Smooth muscle cell (in vitro differentiated cells): ENCODE data around the gene PSRC1. TPM values are rescaled to one million over a fixed set of nuclear protein-coding genes. Genes with fewer than 3 reads are reported as not detected.

Experiments
- DNase-seq: peaks from one replicate; lab custom pipeline; 2025; ENCODE audit not compliant: unreplicated experiment; lab: John Stamatoyannopoulos, UW
- H2AFZ ChIP-seq: fragments of 200-600 bp; sonication (generic); 2 replicates; pipeline ENCODE4 v1.6.0; 2016; ENCODE audit warnings: antibody characterized with exemption, low read depth, mild to moderate bottlenecking
- H3F3A ChIP-seq: fragments of 200-600 bp; sonication (generic); 2 replicates; pipeline ENCODE4 v1.6.0; 2017; ENCODE audit warnings: antibody characterized with exemption, low read depth
- H3K27ac ChIP-seq: fragments of 200-600 bp; sonication (generic); 2 replicates; pipeline ENCODE4 v1.5.1; 2016; ENCODE audit warnings: low read depth, mild to moderate bottlenecking
- H3K27me3 ChIP-seq: fragments of 200-600 bp; sonication (generic); 2 replicates; pipeline ENCODE4 v1.6.1; 2016; ENCODE audit warnings: low read depth, mild to moderate bottlenecking
- H3K36me3 ChIP-seq: fragments of 200-600 bp; sonication (generic); 2 replicates; pipeline ENCODE4 v1.5.1; 2016; ENCODE audit warnings: low read depth
- H3K4me1 ChIP-seq: fragments of 200-600 bp; sonication (generic); 2 replicates; pipeline ENCODE4 v1.5.1; 2016; ENCODE audit warnings: low read depth
- H3K4me2 ChIP-seq: fragments of 200-600 bp; sonication (generic); 2 replicates; pipeline ENCODE4 v1.6.0; 2016; ENCODE audit warnings: mild to moderate bottlenecking
- H3K4me3 ChIP-seq: fragments of 200-600 bp; sonication (generic); 2 replicates; pipeline ENCODE4 v1.5.1; 2016; ENCODE audit warnings: mild to moderate bottlenecking
- H3K79me2 ChIP-seq: fragments of 200-600 bp; sonication (generic); 2 replicates; pipeline ENCODE4 v1.6.0; 2016; ENCODE audit warnings: low read depth, mild to moderate bottlenecking
- H3K9ac ChIP-seq: fragments of 200-600 bp; sonication (generic); 2 replicates; pipeline ENCODE4 v1.6.0; 2016; ENCODE audit warnings: low read depth
- H3K9me3 ChIP-seq: fragments of 200-600 bp; sonication (generic); replicated peaks from 2 replicates; pipeline ENCODE4 v1.5.1; 2016; ENCODE audit warnings: low read depth
- H4K20me1 ChIP-seq: fragments of 200-600 bp; sonication (generic); 2 replicates; pipeline ENCODE4 v1.6.0; 2016; ENCODE audit warnings: low read depth
- WGBS: methylation state at CpG from one replicate; pipeline ENCODE4 v1.1.7; 2016; ENCODE audit warnings: low lambda C conversion rate; 5-methylcytosine and 5-hydroxymethylcytosine counted together
- polyA plus RNA-seq: library from polyadenylated mRNA; unstranded; fragments of >200 nt; fragmentation: Nextera tagmentation; extraction: Ambion mirVana; gene quantifications from 2 replicates; pipeline ENCODE4 v1.2.1, GENCODE V29; 2016
- total RNA-seq: library from RNA; depleted of rRNA; stranded (reverse); fragments of >200 nt; gene quantifications from 2 replicates; pipeline ENCODE4 v1.2.3, GENCODE V29; 2014
- TF ChIP-seq, protein P1 (sequence below): fragments of 200-600 bp; sonication (generic); IDR thresholded peaks from 2 replicates; pipeline ENCODE4 v1.5.1; 2017; ENCODE audit warnings: borderline replicate concordance, mild to moderate bottlenecking, antibody characterized with exemption; ENCODE audit not compliant: insufficient read depth, poor library complexity, severe bottlenecking

Gene PSRC1
- total and polyA plus RNA-seq, 2 experiments from 2014 or later = 5.5 to 10.8 TPM

DNA sequence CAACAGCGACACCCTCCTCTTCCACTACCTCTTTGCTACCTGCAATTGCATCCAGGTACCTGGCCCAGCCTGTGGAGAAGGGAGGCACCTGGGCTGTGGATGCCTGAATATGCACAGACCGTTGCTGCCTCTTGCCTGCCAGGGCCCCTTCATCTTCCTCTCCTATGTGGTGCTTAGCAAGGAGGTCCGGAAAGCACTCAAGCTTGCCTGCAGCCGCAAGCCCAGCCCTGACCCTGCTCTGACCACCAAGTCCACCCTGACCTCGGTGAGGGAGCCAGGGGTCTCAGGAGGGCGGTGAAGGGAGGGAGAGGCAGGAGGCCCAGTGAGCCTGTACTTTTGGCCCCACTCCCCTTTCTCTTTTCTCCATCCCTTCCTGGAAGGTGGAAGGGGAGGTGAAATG, 11.5 kb downstream of the PSRC1 start:
- no peaks in the 10 kb centered on the region for H4K20me1 ChIP-seq
- H3K9ac ChIP-seq = no peak overlapping the region
- H3K36me3 ChIP-seq = no peaks in the 10 kb centered on the region
- no peak overlapping the region for H2AFZ ChIP-seq
- H3K27me3 ChIP-seq = no peaks in the 10 kb centered on the region
- no peaks in the 10 kb centered on the region for H3K79me2 ChIP-seq
- no peak overlapping the region for H3K4me3 ChIP-seq
- H3K27ac ChIP-seq = no peak overlapping the region
- WGBS = 93% methylated on average over 6 of the region's 6 CpGs
- no peak overlapping the region for H3K4me2 ChIP-seq
- H3K9me3 ChIP-seq = no peaks in the 10 kb centered on the region
- TF ChIP-seq, protein P1, sequence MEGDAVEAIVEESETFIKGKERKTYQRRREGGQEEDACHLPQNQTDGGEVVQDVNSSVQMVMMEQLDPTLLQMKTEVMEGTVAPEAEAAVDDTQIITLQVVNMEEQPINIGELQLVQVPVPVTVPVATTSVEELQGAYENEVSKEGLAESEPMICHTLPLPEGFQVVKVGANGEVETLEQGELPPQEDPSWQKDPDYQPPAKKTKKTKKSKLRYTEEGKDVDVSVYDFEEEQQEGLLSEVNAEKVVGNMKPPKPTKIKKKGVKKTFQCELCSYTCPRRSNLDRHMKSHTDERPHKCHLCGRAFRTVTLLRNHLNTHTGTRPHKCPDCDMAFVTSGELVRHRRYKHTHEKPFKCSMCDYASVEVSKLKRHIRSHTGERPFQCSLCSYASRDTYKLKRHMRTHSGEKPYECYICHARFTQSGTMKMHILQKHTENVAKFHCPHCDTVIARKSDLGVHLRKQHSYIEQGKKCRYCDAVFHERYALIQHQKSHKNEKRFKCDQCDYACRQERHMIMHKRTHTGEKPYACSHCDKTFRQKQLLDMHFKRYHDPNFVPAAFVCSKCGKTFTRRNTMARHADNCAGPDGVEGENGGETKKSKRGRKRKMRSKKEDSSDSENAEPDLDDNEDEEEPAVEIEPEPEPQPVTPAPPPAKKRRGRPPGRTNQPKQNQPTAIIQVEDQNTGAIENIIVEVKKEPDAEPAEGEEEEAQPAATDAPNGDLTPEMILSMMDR = no peak
- peaks cover 9% of the 10 kb centered on the region for H3K4me1 ChIP-seq
- H3F3A ChIP-seq = peaks cover 9% of the 10 kb centered on the region
- DNase-seq = no peak

DNA sequence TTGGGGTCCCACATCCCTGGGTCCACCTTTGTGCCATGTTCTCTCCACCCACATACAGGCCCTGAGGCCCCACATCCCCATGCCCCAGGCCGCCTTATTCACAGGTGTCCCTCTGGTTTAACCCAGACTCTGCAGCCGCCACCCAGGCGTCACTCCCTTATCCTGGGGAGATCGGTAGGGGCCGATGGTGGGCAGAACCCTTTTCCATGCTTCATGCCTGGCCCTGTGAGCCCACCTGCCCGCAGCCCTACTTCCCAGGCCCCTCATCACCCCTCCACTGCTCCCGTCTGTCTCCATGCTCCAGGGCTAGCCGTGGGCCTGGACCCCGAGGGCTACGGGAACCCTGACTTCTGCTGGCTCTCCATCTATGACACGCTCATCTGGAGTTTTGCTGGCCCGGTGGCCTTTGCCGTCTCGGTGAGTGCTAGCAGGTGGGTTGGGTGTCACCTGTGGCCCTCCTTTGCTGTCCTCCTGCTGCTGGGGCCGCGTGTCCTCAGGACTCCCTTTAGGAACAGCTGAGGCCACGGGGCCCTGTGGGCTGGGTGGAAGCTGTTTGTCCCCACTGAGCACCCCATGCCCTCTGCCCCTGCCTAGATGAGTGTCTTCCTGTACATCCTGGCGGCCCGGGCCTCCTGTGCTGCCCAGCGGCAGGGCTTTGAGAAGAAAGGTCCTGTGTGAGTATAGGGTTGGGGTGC, 12.2 kb downstream of the PSRC1 start:
- TF ChIP-seq, protein P1 = no peak
- H2AFZ ChIP-seq = no peak overlapping the region
- no peak for DNase-seq
- H4K20me1 ChIP-seq = no peaks in the 10 kb centered on the region
- H3F3A ChIP-seq = peaks cover 7% of the 10 kb centered on the region
- H3K27ac ChIP-seq = no peak overlapping the region
- H3K9ac ChIP-seq = no peak overlapping the region
- no peak overlapping the region for H3K4me3 ChIP-seq
- H3K36me3 ChIP-seq = no peaks in the 10 kb centered on the region
- H3K4me2 ChIP-seq = no peak overlapping the region
- no peaks in the 10 kb centered on the region for H3K79me2 ChIP-seq
- WGBS = 97% methylated on average over 20 of the region's 20 CpGs
- no peaks in the 10 kb centered on the region for H3K9me3 ChIP-seq
- H3K27me3 ChIP-seq = no peaks in the 10 kb centered on the region
- peaks cover 9% of the 10 kb centered on the region for H3K4me1 ChIP-seq

DNA sequence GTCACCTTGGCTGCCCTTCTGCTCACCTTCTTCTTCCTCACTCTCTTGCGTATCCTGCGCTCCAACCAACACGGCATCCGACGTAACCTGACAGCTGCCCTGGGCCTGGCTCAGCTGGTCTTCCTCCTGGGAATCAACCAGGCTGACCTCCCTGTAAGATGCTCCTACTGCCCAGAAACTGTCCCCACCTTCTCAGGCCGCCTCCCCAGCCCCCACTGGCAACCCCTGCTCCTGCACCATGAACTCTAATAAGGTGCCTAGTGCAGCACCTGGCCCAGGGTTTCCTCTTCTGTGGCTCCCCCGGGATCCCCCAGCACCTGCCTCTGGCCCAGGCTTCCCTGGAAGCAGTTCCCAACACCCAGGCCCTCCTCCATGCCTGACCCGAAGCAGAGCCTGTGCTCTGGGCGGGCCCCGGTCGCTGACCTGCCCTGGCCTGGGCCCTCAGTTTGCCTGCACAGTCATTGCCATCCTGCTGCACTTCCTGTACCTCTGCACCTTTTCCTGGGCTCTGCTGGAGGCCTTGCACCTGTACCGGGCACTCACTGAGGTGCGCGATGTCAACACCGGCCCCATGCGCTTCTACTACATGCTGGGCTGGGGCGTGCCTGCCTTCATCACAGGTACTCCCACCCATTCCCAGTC, 12.8 kb downstream of the PSRC1 start:
- H3K79me2 ChIP-seq = no peaks in the 10 kb centered on the region
- peaks cover 2% of the 10 kb centered on the region for H3F3A ChIP-seq
- H3K4me1 ChIP-seq = peaks cover 3% of the 10 kb centered on the region
- H3K27ac ChIP-seq = no peak overlapping the region
- H3K4me3 ChIP-seq = no peak overlapping the region
- no peaks in the 10 kb centered on the region for H4K20me1 ChIP-seq
- no peak overlapping the region for H3K4me2 ChIP-seq
- no peak overlapping the region for H3K9ac ChIP-seq
- H2AFZ ChIP-seq = no peak overlapping the region
- TF ChIP-seq, protein P1 = no peak
- H3K9me3 ChIP-seq = no peaks in the 10 kb centered on the region
- no peaks in the 10 kb centered on the region for H3K27me3 ChIP-seq
- no peaks in the 10 kb centered on the region for H3K36me3 ChIP-seq
- WGBS = 93% methylated on average over 17 of the region's 17 CpGs
- no peak for DNase-seq
